HG02885 (cell line): ENCODE measurements around the gene CSNK2A3.

Experiments
- ATAC-seq: cut with Tn5 transposase; IDR thresholded peaks from one replicate; pipeline ENCODE4 v1.9.1; 2021; ENCODE audit warnings: mild to moderate bottlenecking; ENCODE audit not compliant: unreplicated experiment, poor library complexity

The CSNK2A3 gene

GRCh38 chr11:11345099-11345498, 8.0 kb downstream of the CSNK2A3 start:
- ATAC-seq: no peak

- no peak for ATAC-seq
Measured at GRCh38 chr11:11344045-11344444, 9.0 kb downstream of the CSNK2A3 start.

GRCh38 chr11:11338304-11338703, 14.7 kb downstream of the CSNK2A3 start:
- ATAC-seq: no peak

GRCh38 chr11:11336664-11337063, 16.4 kb downstream of the CSNK2A3 start:
- ATAC-seq: peak; percentile 59

GRCh38 chr11:11335043-11335442, 18.0 kb downstream of the CSNK2A3 start:
- ATAC-seq: no peak

- ATAC-seq: no peak
Measured at GRCh38 chr11:11334607-11335006, 18.4 kb downstream of the CSNK2A3 start.

- ATAC-seq: no peak
Measured at GRCh38 chr11:11332141-11332710, 20.8 kb downstream of the CSNK2A3 start.

- no peak for ATAC-seq
Measured at GRCh38 chr11:11329062-11329806, 23.8 kb downstream of the CSNK2A3 start.

- ATAC-seq: no peak
Measured at GRCh38 chr11:11324090-11324489, 29.0 kb downstream of the CSNK2A3 start.

- no peak for ATAC-seq
Measured at GRCh38 chr11:11322101-11322500, 30.9 kb downstream of the CSNK2A3 start.

- ATAC-seq: no peak
Measured at GRCh38 chr11:11320825-11321224, 32.2 kb downstream of the CSNK2A3 start.

- no peak for ATAC-seq
Measured at GRCh38 chr11:11318961-11319360, 34.1 kb downstream of the CSNK2A3 start.

- ATAC-seq: no peak
Measured at GRCh38 chr11:11318461-11318860, 34.6 kb downstream of the CSNK2A3 start.

GRCh38 chr11:11316651-11317230, 36.3 kb downstream of the CSNK2A3 start:
- ATAC-seq: no peak

GRCh38 chr11:11313902-11314692, 39.0 kb downstream of the CSNK2A3 start:
- ATAC-seq: no peak

GRCh38 chr11:11313426-11313825, 39.6 kb downstream of the CSNK2A3 start:
- ATAC-seq: no peak

GRCh38 chr11:11312738-11313137, 40.3 kb downstream of the CSNK2A3 start:
- no peak for ATAC-seq

GRCh38 chr11:11311169-11311568, 41.9 kb downstream of the CSNK2A3 start:
- peak; percentile 62 for ATAC-seq

- ATAC-seq: no peak
Measured at GRCh38 chr11:11309906-11310305, 43.1 kb downstream of the CSNK2A3 start.

GRCh38 chr11:11308249-11308648, 44.8 kb downstream of the CSNK2A3 start:
- no peak for ATAC-seq

- ATAC-seq: no peak
Measured at GRCh38 chr11:11306855-11307254, 46.2 kb downstream of the CSNK2A3 start.
